ENCODE measurements around the gene DCDC2B. TPM values are rescaled to one million over a fixed set of nuclear protein-coding genes. Genes with fewer than 3 reads are reported as not detected.

DCDC2B gene
- total and polyA plus RNA-seq, 2 of the 13 experiments (the other 11 are each of a cell fraction or from before 2014, with no cell fraction given): not detected

- TF ChIP-seq SKIL (CRISPR knock-in tag; IDR thresholded peaks at IDR 0.05; ENCODE audit: borderline replicate concordance) (no peak), ZNF557 (CRISPR knock-in tag; IDR thresholded peaks at IDR 0.05) (no peak), ZNF512 (CRISPR knock-in tag; IDR thresholded peaks at IDR 0.05) (no peak), ETV5 (CRISPR knock-in tag; IDR thresholded peaks at IDR 0.05; ENCODE audit: borderline replicate concordance) (peak; percentile 20; the same call in 1 of the 2 replicates), POGK (CRISPR knock-in tag; conservative IDR thresholded peaks at IDR 0.05) (no peak), SP140L (CRISPR knock-in tag; IDR thresholded peaks at IDR 0.05; ENCODE audit: borderline replicate concordance) (no peak; the same call in 1 of the 2 replicates), ZNF841 (CRISPR knock-in tag; IDR thresholded peaks at IDR 0.05; ENCODE audit: borderline replicate concordance) (no peak), ZFP91 (CRISPR knock-in tag; IDR thresholded peaks at IDR 0.05; ENCODE audit: borderline replicate concordance) (no peak), CREM (IDR thresholded peaks at IDR 0.05) (peak; percentile 59), CREM (CRISPR knock-in tag; IDR thresholded peaks at IDR 0.05) (no peak), ZNF350 (CRISPR knock-in tag; IDR thresholded peaks at IDR 0.05; ENCODE audit: borderline replicate concordance, low read depth) (no peak), AHDC1 (CRISPR knock-in tag; IDR thresholded peaks at IDR 0.05; ENCODE audit: borderline replicate concordance) (peak; percentile 11; the same call in 1 of the 2 replicates), ZNF644 (CRISPR knock-in tag; IDR thresholded peaks at IDR 0.05; ENCODE audit: low read depth) (no peak), ZMAT5 (CRISPR knock-in tag; IDR thresholded peaks at IDR 0.05; ENCODE audit: borderline replicate concordance, low read depth) (no peak)
Measured at GRCh38 chr1:32178380-32179192, 30.3 kb upstream of the DCDC2B start (continued).
